Prostate gland (tissue), 2 donors: Measurements from ENCODE around the gene PBRM1.

ENCODE experiments used
- POLR2A ChIP-seq: fragments of 450-650 bp; IDR thresholded peaks from one replicate; pipeline ENCODE4 v1.6.1; 2016; ENCODE audit warnings: antibody characterized with exemption, mild to moderate bottlenecking
- POLR2AphosphoS5 ChIP-seq: sonication (generic); formaldehyde crosslinking; IDR thresholded peaks from one replicate; pipeline ENCODE4 v1.6.1; 2017; ENCODE audit warnings: antibody characterized with exemption
- TF ChIP-seq, protein P1 (sequence below), 4 experiments: fragments of 200-600 bp in 2 of 4; fragments of 450-650 bp in 2 of 4; sonication (generic) in 2 of 4; IDR thresholded peaks; 1 replicate in 3 of 4; 2 replicates in 1 of 4; pipeline ENCODE4 v1.5.1; 2016 to 2019; ENCODE audit warnings: antibody characterized with exemption in 4 of 4, mild to moderate bottlenecking in 2 of 4, moderate library complexity in 2 of 4

DNA sequence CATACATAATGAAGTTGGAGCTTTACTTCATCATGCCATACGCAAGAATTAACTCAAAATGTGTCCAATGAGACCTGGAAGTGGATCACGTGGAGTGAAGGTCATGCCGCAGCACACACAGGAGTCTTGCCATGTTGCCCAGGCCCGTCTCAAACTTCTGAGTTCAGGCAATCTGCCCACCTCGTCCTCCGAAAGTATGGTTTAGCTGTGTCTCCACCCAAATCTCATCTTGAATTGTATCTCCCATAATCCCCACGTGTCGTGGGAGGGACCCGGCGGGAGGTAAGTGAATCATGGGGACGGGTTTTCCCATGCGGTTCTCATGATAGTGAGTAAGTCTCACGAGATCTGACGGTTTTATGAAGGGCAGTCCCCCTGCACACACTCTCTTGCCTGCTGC is 45.9 kb upstream of the PBRM1 start:
- TF ChIP-seq, protein P1, sequence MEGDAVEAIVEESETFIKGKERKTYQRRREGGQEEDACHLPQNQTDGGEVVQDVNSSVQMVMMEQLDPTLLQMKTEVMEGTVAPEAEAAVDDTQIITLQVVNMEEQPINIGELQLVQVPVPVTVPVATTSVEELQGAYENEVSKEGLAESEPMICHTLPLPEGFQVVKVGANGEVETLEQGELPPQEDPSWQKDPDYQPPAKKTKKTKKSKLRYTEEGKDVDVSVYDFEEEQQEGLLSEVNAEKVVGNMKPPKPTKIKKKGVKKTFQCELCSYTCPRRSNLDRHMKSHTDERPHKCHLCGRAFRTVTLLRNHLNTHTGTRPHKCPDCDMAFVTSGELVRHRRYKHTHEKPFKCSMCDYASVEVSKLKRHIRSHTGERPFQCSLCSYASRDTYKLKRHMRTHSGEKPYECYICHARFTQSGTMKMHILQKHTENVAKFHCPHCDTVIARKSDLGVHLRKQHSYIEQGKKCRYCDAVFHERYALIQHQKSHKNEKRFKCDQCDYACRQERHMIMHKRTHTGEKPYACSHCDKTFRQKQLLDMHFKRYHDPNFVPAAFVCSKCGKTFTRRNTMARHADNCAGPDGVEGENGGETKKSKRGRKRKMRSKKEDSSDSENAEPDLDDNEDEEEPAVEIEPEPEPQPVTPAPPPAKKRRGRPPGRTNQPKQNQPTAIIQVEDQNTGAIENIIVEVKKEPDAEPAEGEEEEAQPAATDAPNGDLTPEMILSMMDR (IDR thresholded peaks at IDR 0.05) = no peak
- no peak for TF ChIP-seq POLR2AphosphoS5
- no peak for TF ChIP-seq POLR2A
